IPS-15b (cell line): ENCODE data around the gene KIF13A.

Experiments
- H3K27me3 ChIP-seq: one replicate; pipeline ENCODE4 v1.6.1; 2013; ENCODE audit warnings: low read length; ENCODE audit not compliant: control insufficient read depth, insufficient read depth
- H3K36me3 ChIP-seq: one replicate; pipeline ENCODE4 v1.6.1; 2013; ENCODE audit warnings: low read length; ENCODE audit not compliant: control insufficient read depth, insufficient read depth
- H3K4me1 ChIP-seq: one replicate; pipeline ENCODE4 v1.6.1; 2013; ENCODE audit warnings: mild to moderate bottlenecking, low read length; ENCODE audit not compliant: control insufficient read depth, insufficient read depth
- H3K4me3 ChIP-seq: one replicate; pipeline ENCODE4 v1.5.1; 2013; ENCODE audit warnings: low read depth, low read length
- H3K9ac ChIP-seq: one replicate; pipeline ENCODE4 v1.6.1; 2013; ENCODE audit warnings: low read depth, mild to moderate bottlenecking, low read length
- H3K9me3 ChIP-seq: one replicate; pipeline ENCODE4 v1.6.1; 2013; ENCODE audit warnings: mild to moderate bottlenecking, low read length; ENCODE audit not compliant: control insufficient read depth, insufficient read depth

KIF13A gene

GRCh38 chr6:17883665-17884497 lies 103.6 kb downstream of the KIF13A start:
- Histone ChIP-seq H3K27me3 (no peaks in the 10 kb centered on the region), H3K36me3 (no peaks in the 10 kb centered on the region), H3K9me3 (no peaks in the 10 kb centered on the region), H3K9ac (no peak overlapping the region), H3K4me1 (peaks cover 3% of the 10 kb centered on the region), H3K4me3 (no peak overlapping the region)

GRCh38 chr6:17881085-17881858 lies 106.2 kb downstream of the KIF13A start:
- Histone ChIP-seq H3K4me1 (peaks cover 3% of the 10 kb centered on the region), H3K9me3 (no peaks in the 10 kb centered on the region), H3K4me3 (no peak overlapping the region), H3K27me3 (no peaks in the 10 kb centered on the region), H3K9ac (no peak overlapping the region), H3K36me3 (no peaks in the 10 kb centered on the region)

DNA sequence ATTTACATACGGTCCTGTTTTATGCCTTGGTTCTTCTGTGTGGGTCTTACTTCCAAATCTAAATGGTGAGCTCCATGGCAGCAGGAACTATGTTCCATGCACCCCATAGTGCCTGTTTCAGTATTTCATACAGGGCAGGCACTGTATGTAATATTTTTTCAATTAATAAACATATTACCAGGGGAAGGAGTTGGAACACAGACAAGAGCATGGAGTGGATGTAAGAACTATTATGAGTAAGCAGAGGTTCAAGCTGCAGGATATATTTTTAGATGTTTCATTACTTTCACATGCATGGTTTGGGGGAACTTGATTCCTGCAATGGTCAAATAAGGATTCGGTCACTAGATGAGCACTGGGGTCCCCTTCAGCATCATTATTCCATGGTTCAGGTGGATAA lies 108.3 kb downstream of the KIF13A start:
- Histone ChIP-seq H3K27me3 (no peaks in the 10 kb centered on the region), H3K4me3 (no peak overlapping the region), H3K9me3 (no peaks in the 10 kb centered on the region), H3K4me1 (no peaks in the 10 kb centered on the region), H3K9ac (no peak overlapping the region), H3K36me3 (no peaks in the 10 kb centered on the region)

- Histone ChIP-seq H3K9ac (no peak overlapping the region), H3K9me3 (no peaks in the 10 kb centered on the region), H3K4me3 (no peak overlapping the region), H3K4me1 (no peaks in the 10 kb centered on the region), H3K36me3 (no peaks in the 10 kb centered on the region), H3K27me3 (no peaks in the 10 kb centered on the region)
These were observed 108.7 kb downstream of the KIF13A start for GRCh38 chr6:17878734-17879133.

- H3K4me3 ChIP-seq, result no peak overlapping the region
- no peak overlapping the region for H3K9ac ChIP-seq
- H3K9me3 ChIP-seq, result no peaks in the 10 kb centered on the region
- H3K27me3 ChIP-seq, result no peaks in the 10 kb centered on the region
- H3K36me3 ChIP-seq, result no peaks in the 10 kb centered on the region
- H3K4me1 ChIP-seq, result no peaks in the 10 kb centered on the region
These were observed 109.5 kb downstream of the KIF13A start for GRCh38 chr6:17877895-17878440.

GRCh38 chr6:17877196-17877894 lies 110.1 kb downstream of the KIF13A start:
- no peak overlapping the region for H3K4me3 ChIP-seq
- no peaks in the 10 kb centered on the region for H3K36me3 ChIP-seq
- no peaks in the 10 kb centered on the region for H3K4me1 ChIP-seq
- no peak overlapping the region for H3K9ac ChIP-seq
- no peaks in the 10 kb centered on the region for H3K9me3 ChIP-seq
- H3K27me3 ChIP-seq, result no peaks in the 10 kb centered on the region

DNA sequence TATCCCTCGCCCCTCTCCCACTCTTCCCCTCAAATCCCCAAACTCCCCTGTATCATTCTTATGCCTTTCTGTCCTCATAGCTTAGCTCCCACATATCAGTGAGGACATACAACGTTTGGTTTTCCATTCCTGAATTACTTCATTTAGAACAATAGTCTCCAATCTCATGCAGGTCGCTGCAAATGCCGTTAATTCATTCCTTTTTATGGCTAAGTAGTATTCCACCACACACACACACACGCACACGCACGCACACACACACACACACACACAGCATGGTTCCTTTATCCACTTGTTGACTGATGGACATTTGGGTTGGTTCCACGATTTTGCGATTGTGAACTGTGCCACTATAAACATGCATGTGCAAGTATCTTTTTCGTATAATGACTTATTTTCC lies 112.7 kb downstream of the KIF13A start:
- H3K36me3 ChIP-seq, result no peaks in the 10 kb centered on the region
- no peaks in the 10 kb centered on the region for H3K4me1 ChIP-seq
- H3K9me3 ChIP-seq, result no peaks in the 10 kb centered on the region
- H3K27me3 ChIP-seq, result no peaks in the 10 kb centered on the region
- H3K4me3 ChIP-seq, result no peak overlapping the region
- H3K9ac ChIP-seq, result no peak overlapping the region

GRCh38 chr6:17872908-17873307 lies 114.5 kb downstream of the KIF13A start:
- no peak overlapping the region for H3K9ac ChIP-seq
- H3K4me1 ChIP-seq, result peaks cover 3% of the 10 kb centered on the region
- no peaks in the 10 kb centered on the region for H3K27me3 ChIP-seq
- no peaks in the 10 kb centered on the region for H3K36me3 ChIP-seq
- H3K4me3 ChIP-seq, result no peak overlapping the region
- H3K9me3 ChIP-seq, result no peaks in the 10 kb centered on the region

GRCh38 chr6:17871836-17872235 lies 115.6 kb downstream of the KIF13A start:
- H3K27me3 ChIP-seq, result no peaks in the 10 kb centered on the region
- no peak overlapping the region for H3K4me3 ChIP-seq
- H3K9ac ChIP-seq, result no peak overlapping the region

DNA sequence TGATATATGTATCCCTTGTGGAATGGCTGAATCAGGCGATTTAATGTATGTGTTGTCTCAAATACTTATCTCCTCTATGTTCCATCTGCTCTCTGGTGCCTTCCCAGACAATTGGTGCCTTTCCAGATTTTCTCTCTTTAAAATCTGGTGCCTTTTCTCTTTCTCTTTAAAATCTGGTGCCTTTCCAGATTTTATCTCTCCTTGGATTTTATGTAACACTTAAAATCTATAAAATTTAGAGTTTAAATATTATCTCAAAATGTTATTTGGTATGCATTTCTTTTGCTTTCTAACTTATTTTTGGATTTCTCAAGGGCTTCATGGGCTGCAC lies 116.3 kb downstream of the KIF13A start:
- Histone ChIP-seq H3K4me3 (no peak overlapping the region), H3K4me1 (peaks cover 3% of the 10 kb centered on the region)

More at GRCh38 chr6:17871836-17872235, 115.6 kb downstream of the KIF13A start:
- Histone ChIP-seq H3K4me1 (peaks cover 3% of the 10 kb centered on the region), H3K36me3 (no peaks in the 10 kb centered on the region), H3K9me3 (no peaks in the 10 kb centered on the region)

GRCh38 chr6:17870300-17871188 lies 116.9 kb downstream of the KIF13A start:
- H3K9me3 ChIP-seq, result no peaks in the 10 kb centered on the region
- no peaks in the 10 kb centered on the region for H3K27me3 ChIP-seq
- H3K4me1 ChIP-seq, result peaks cover 3% of the 10 kb centered on the region
- no peak overlapping the region for H3K9ac ChIP-seq
- H3K4me3 ChIP-seq, result no peak overlapping the region
- H3K36me3 ChIP-seq, result no peaks in the 10 kb centered on the region

More for the DNA sequence above, 116.3 kb downstream of the KIF13A start:
- Histone ChIP-seq H3K36me3 (no peaks in the 10 kb centered on the region), H3K27me3 (no peaks in the 10 kb centered on the region), H3K9ac (no peak overlapping the region), H3K9me3 (no peaks in the 10 kb centered on the region)
